PFSK-1 (cell line): ENCODE measurements around the gene DOCK4.

Experiments used
- SIN3A ChIP-seq: IDR thresholded peaks from 2 replicates; pipeline ENCODE4 v1.6.1; 2012; ENCODE audit warnings: mild to moderate bottlenecking, low read length, moderate library complexity, borderline replicate concordance; ENCODE audit not compliant: insufficient read depth
- TF ChIP-seq, protein P1 (sequence below), 2 experiments: IDR thresholded peaks; 2 replicates each; pipeline versions ENCODE4 v1.6.1 to v1.8.0; 2011 to 2012; ENCODE audit warnings: low read depth in 2 of 2, low read length in 2 of 2, control low read depth in 1 of 2, inconsistent platforms in 1 of 2, mild to moderate bottlenecking in 1 of 2, moderate library complexity in 1 of 2; ENCODE audit not compliant: insufficient read depth in 1 of 2

DNA sequence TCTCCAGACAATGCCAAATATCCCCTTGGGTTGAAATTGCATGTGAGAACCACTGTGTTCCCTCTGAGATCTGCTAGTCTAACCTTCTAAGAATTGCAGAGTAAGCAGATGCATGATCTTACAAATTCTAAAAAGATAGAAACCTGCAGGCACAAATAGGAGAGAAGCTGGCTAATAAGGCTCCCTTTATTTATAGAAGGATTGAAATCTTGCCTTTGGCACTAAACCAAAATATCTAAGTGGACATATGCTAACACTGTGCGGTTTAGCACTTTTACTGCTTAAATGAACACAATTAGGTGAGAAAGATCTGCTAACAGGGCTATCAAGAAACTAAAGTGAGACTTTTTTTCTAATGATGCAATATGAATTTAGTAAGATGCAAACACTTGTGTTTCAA is 225.5 kb downstream of the DOCK4 start:
- TF ChIP-seq, protein P1, sequence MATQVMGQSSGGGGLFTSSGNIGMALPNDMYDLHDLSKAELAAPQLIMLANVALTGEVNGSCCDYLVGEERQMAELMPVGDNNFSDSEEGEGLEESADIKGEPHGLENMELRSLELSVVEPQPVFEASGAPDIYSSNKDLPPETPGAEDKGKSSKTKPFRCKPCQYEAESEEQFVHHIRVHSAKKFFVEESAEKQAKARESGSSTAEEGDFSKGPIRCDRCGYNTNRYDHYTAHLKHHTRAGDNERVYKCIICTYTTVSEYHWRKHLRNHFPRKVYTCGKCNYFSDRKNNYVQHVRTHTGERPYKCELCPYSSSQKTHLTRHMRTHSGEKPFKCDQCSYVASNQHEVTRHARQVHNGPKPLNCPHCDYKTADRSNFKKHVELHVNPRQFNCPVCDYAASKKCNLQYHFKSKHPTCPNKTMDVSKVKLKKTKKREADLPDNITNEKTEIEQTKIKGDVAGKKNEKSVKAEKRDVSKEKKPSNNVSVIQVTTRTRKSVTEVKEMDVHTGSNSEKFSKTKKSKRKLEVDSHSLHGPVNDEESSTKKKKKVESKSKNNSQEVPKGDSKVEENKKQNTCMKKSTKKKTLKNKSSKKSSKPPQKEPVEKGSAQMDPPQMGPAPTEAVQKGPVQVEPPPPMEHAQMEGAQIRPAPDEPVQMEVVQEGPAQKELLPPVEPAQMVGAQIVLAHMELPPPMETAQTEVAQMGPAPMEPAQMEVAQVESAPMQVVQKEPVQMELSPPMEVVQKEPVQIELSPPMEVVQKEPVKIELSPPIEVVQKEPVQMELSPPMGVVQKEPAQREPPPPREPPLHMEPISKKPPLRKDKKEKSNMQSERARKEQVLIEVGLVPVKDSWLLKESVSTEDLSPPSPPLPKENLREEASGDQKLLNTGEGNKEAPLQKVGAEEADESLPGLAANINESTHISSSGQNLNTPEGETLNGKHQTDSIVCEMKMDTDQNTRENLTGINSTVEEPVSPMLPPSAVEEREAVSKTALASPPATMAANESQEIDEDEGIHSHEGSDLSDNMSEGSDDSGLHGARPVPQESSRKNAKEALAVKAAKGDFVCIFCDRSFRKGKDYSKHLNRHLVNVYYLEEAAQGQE (IDR thresholded peaks at IDR 0.05; ENCODE audit: insufficient read depth in 1 of 2, low read depth in 2 of 2, low read length in 2 of 2): no peak
- TF ChIP-seq SIN3A: no peak
